K562 (cell line): Measurements from ENCODE around the gene OARD1. TPM values are rescaled to one million over a fixed set of nuclear protein-coding genes. Genes with fewer than 3 reads are reported as not detected.

Source experiments
- ATAC-seq: fragments of 200-7000 bp; cut with Tn5 transposase; 3 replicates; pipeline ENCODE4 v1.9.1; 2020; ENCODE audit warnings: moderate library complexity
- BruUV-seq: library from RNA; stranded (reverse); fragments of 400-500 nt; replicated peaks from 2 replicates; lab custom pipeline; 2021; lab: Mats Ljungman, UMichigan
- CTCF ChIA-PET: fragments of 300-600 bp; formaldehyde crosslinking; extraction: SDS; loops from one replicate; lab custom pipeline; 2021; ENCODE audit warnings: low intra/inter-chr PET ratio; lab: Yijun Ruan, JAX
- POLR2A ChIA-PET: fragments of 300-600, 350-650 bp; sonication (Branson Sonifier 250); formaldehyde crosslinking; extraction: SDS; loops from one replicate; lab custom pipeline; 2021; ENCODE audit warnings: antibody characterized with exemption, inconsistent platforms; lab: Yijun Ruan, JAX
- DNase-seq, 4 experiments: peaks; one replicate each; pipeline versions ENCODE4 v3.0.0 to v3.0.0-alpha.2; 2011 to 2018; ENCODE audit warnings: low spot score in 3 of 4, mixed read lengths in 3 of 4; ENCODE audit errors: extremely low read depth in 1 of 4
- FAIRE-seq: peaks from 2 replicates; lab custom pipeline; 2011; peaks lifted over from hg19 to GRCh38; lab: Jason Lieb, UNC
- H2AFZ ChIP-seq: 2 replicates; pipeline ENCODE4 v1.6.0; 2011; ENCODE audit warnings: low read depth, low read length, control low read depth, inconsistent platforms
- H3K27ac ChIP-seq: fragments of 200-600 bp; 3 replicates; pipeline ENCODE4 v1.8.0; 2011; ENCODE audit warnings: low read depth, mild to moderate bottlenecking, control low read depth, inconsistent platforms, low read length, moderate library complexity, mixed read lengths; ENCODE audit errors: extremely low read depth
- H3K27me3 ChIP-seq, 2 experiments: fragments of 300-600 bp in 1 of 2; 2 replicates in 1 of 2; 3 replicates in 1 of 2; pipeline versions ENCODE4 v1.6.0 to v1.8.0; 2011; ENCODE audit warnings: inconsistent platforms in 2 of 2, low read length in 2 of 2, mild to moderate bottlenecking in 1 of 2, mixed read lengths in 1 of 2, moderate library complexity in 1 of 2; ENCODE audit not compliant: control insufficient read depth in 2 of 2, insufficient read depth in 2 of 2
- H3K36me3 ChIP-seq: fragments of 300-600 bp; 3 replicates; pipeline ENCODE4 v1.8.0; 2011; ENCODE audit warnings: mild to moderate bottlenecking, low read length, inconsistent platforms; ENCODE audit not compliant: control insufficient read depth, insufficient read depth
- H3K4me1 ChIP-seq, 2 experiments: fragments of 200-600 bp in 1 of 2; replicated peaks in 1 of 2; 2 replicates in 1 of 2; 3 replicates in 1 of 2; pipeline versions ENCODE4 v1.5.1 to v1.8.0; 2011; ENCODE audit warnings: inconsistent platforms in 2 of 2, low read length in 2 of 2, mild to moderate bottlenecking in 1 of 2, mixed read lengths in 1 of 2, moderate library complexity in 1 of 2; ENCODE audit not compliant: control insufficient read depth in 2 of 2, insufficient read depth in 2 of 2
- H3K4me2 ChIP-seq: 2 replicates; pipeline ENCODE4 v1.6.1; 2011; ENCODE audit warnings: low read length, control low read depth, inconsistent platforms, mixed read lengths; ENCODE audit not compliant: insufficient read depth
- H3K4me3 ChIP-seq: fragments of 200-600 bp; sonication (generic), shearing (Covaris generic); 2 replicates; pipeline ENCODE4 v1.5.1; 2016; ENCODE audit warnings: control low read depth, inconsistent platforms
- H3K79me2 ChIP-seq: fragments of 200-600 bp; 3 replicates; pipeline ENCODE4 v1.8.0; 2011; ENCODE audit warnings: low read length, inconsistent platforms; ENCODE audit not compliant: control insufficient read depth, insufficient read depth
- H3K9ac ChIP-seq, 2 experiments: 2 replicates each; pipeline versions ENCODE4 v1.6.0 to v1.6.1; 2011; ENCODE audit warnings: low read depth in 2 of 2, low read length in 2 of 2, control low read depth in 1 of 2, inconsistent platforms in 1 of 2, mild to moderate bottlenecking in 1 of 2, mixed read lengths in 1 of 2; ENCODE audit not compliant: insufficient read depth in 1 of 2
- H3K9me1 ChIP-seq: one replicate; pipeline ENCODE4 v1.6.0; 2011; ENCODE audit warnings: inconsistent platforms, mild to moderate bottlenecking, low read length, moderate library complexity; ENCODE audit not compliant: control insufficient read depth, insufficient read depth
- H3K9me3 ChIP-seq: replicated peaks from 2 replicates; pipeline ENCODE4 v1.5.1; 2011; ENCODE audit warnings: low read depth, low read length, inconsistent platforms; ENCODE audit not compliant: control insufficient read depth, insufficient read depth
- H4K20me1 ChIP-seq: replicated peaks from 2 replicates; pipeline ENCODE4 v1.6.1; 2011; ENCODE audit warnings: low read length, inconsistent platforms, mixed read lengths; ENCODE audit not compliant: control insufficient read depth, insufficient read depth
- CHD2 ChIP-seq: IDR thresholded peaks from 2 replicates; pipeline ENCODE4 v1.6.1; 2011; ENCODE audit warnings: low read depth, low read length
- CREBBP ChIP-seq: IDR thresholded peaks from one replicate; pipeline ENCODE4 v1.6.1; 2012; ENCODE audit warnings: low read depth, mild to moderate bottlenecking, control low read depth, inconsistent platforms, low read length
- MYNN ChIP-seq, 2 experiments: sonication (generic); formaldehyde crosslinking in 1 of 2; IDR thresholded peaks; 2 replicates each; pipeline versions ENCODE4 v1.5.0 to v1.6.1; 2016 to 2020; ENCODE audit warnings: antibody characterized with exemption in 1 of 2, missing genetic modification reagents in 1 of 2
- RAD21 ChIP-seq, 2 experiments: fragments of 250-450 bp in 1 of 2; fragments of 450-650 bp in 1 of 2; sonication (Bioruptor Pico) in 1 of 2; formaldehyde crosslinking in 1 of 2; IDR thresholded peaks in 1 of 2; conservative IDR thresholded peaks in 1 of 2; 2 replicates each; pipeline versions ENCODE4 v1.4.0 to v1.8.0; 2020 to 2022; ENCODE audit warnings: mild to moderate bottlenecking in 2 of 2, moderate library complexity in 1 of 2
- SMC3 ChIP-seq: conservative IDR thresholded peaks from 2 replicates; pipeline ENCODE4 v1.6.1; 2011; ENCODE audit warnings: low read depth, low read length, improper control_type of control experiment; ENCODE audit not compliant: insufficient read depth
- WGBS: fragments of 100-300 bp; shearing (Covaris generic); methylation state at CpG from one replicate; pipeline ENCODE4 v1.1.6; 2016; ENCODE audit warnings: low coverage, mixed read lengths; ENCODE audit not compliant: insufficient coverage; ENCODE audit errors: missing lambda C conversion rate; 5-methylcytosine and 5-hydroxymethylcytosine counted together
- in situ Hi-C: fragments of 300-500 bp; cut with MboI; formaldehyde crosslinking; loops from 4 replicates; pipeline ENCODE4 v1.15.0; 2018; ENCODE audit warnings: inconsistent platforms, mixed read lengths
- intact Hi-C: fragments of 100-400 bp; cut with micrococcal nuclease; formaldehyde crosslinking; loops from 2 replicates; pipeline ENCODE4 v1.14.2; 2022
- polyA plus RNA-seq, 8 experiments: library from polyadenylated mRNA; depleted of rRNA in 4 of 8; stranded (reverse) in 5 of 8; unstranded in 3 of 8; fragments of >200 nt; fragmentation: Nextera tagmentation in 2 of 8; fragmentation: Illumina TruSeq in 1 of 8; extraction: Ambion mirVana in 2 of 8; extraction: Trizol in 1 of 8; gene quantifications; 2 replicates each; pipeline versions ENCODE4 v1.2.1 to v1.2.3, GENCODE V29; 2011 to 2014; ENCODE audit warnings: inconsistent platforms in 1 of 8, missing spikeins in 1 of 8
- total RNA-seq, 7 experiments: library from RNA; depleted of rRNA in 6 of 7; stranded (reverse); fragments of >200 nt in 6 of 7; fragmentation: Illumina TruSeq in 2 of 7; extraction: Trizol in 2 of 7; gene quantifications; 2 replicates each; pipeline versions ENCODE4 v1.2.1 to v1.2.3, GENCODE V29; 2011 to 2021; ENCODE audit warnings: low replicate concordance in 1 of 7
- TF ChIP-seq, protein P1 (sequence below), 3 experiments: IDR thresholded peaks in 2 of 3; conservative IDR thresholded peaks in 1 of 3; 2 replicates each; pipeline ENCODE4 v1.5.1; 2011 to 2012; ENCODE audit warnings: low read length in 3 of 3, mild to moderate bottlenecking in 3 of 3, control low read depth in 2 of 3, improper control_type of control experiment in 1 of 3, inconsistent platforms in 1 of 3, low read depth in 1 of 3, mixed read lengths in 1 of 3, moderate library complexity in 1 of 3; ENCODE audit not compliant: insufficient read depth in 2 of 3
- TF ChIP-seq, protein P2 (sequence below): IDR thresholded peaks from 2 replicates; pipeline ENCODE4 v1.6.1; 2016; ENCODE audit warnings: missing genetic modification characterization, missing compliant biosample characterization

The OARD1 gene
- total and polyA plus RNA-seq, 9 of the 15 experiments (the other 6 are each of a cell fraction or from before 2014, with no cell fraction given) = 43.4 to 88.3 (median 61.1) TPM

DNA sequence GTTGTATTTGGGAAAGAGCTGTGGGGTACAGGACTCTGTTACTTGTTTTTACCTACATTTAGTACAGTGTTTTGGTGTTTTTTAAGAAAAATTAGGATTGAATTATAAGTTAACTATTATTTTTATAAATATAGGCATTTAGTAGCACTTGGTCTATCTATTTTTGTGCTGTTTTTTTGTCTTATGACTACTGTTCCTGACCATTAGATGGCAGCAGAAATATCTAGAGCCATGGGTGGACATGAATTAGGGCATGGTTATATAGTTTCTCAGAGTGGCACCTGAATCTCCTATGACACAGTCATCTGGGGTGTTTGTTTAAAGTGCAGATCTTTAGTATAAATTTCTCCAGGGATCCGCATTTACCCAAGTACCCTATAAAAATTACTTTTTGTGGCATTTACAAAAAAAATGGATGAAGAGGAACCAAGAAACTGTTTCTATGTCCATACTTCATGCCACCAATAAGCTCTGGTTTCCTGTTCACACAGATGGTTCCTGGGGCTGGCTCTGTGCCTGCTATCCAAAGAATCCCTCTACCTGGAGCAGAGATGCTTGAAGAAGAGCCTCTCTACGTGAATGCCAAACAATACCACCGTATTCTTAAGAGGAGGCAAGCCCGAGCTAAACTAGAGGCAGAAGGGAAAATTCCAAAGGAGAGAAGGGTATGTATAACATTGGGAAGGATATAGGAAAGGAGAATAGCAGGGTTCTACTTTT, 20.4 kb upstream of the OARD1 start:
- Histone ChIP-seq H4K20me1 (no peaks in the 10 kb centered on the region), H3K4me2 (no peak overlapping the region), H2AFZ (no peak overlapping the region), H3K36me3 (peaks cover 90% of the 10 kb centered on the region), H3K9me3 (no peaks in the 10 kb centered on the region), H3K9ac (no peak overlapping the region), H3K4me3 (no peak overlapping the region), H3K4me1 (no peaks in the 10 kb centered on the region), H3K9me1 (no peaks in the 10 kb centered on the region), H3K27me3 (no peaks in the 10 kb centered on the region), H3K27ac (no peak overlapping the region), H3K79me2 (no peaks in the 10 kb centered on the region)
- ChIA-PET POLR2A (interaction anchor here (1.0 to 1.8 kb wide), 2 partner anchors 11 to 18 kb away, joined by 4 to 5 read pairs; no protein-coding TSS in a partner anchor), CTCF (no interaction called here)
- FAIRE-seq (peak; percentile 56), ATAC-seq (peak; percentile 73), DNase-seq (peak in 3 of 4 experiments; percentile 20 to 27 (median 23))
- no TSS peak for BruUV-seq
- in situ Hi-C loops = no loop called here
- 93% methylated on average over 4 of the region's 4 CpGs for WGBS
- TF ChIP-seq CHD2 (no peak), MYNN (IDR thresholded peaks at IDR 0.05) (no peak), MYNN (CRISPR knock-in tag; IDR thresholded peaks at IDR 0.05) (no peak), CREBBP (no peak), RAD21 (CRISPR knock-in tag; conservative IDR thresholded peaks at IDR 0.05 in 1 of 2, IDR thresholded peaks at IDR 0.05 in 1 of 2) (peak; percentile 44 to 49; a peak in 3 of 4 replicates), SMC3 (0 out of 2 replicates have a peak, but pooled peaks have one; percentile 5)
- TF ChIP-seq, protein P1, sequence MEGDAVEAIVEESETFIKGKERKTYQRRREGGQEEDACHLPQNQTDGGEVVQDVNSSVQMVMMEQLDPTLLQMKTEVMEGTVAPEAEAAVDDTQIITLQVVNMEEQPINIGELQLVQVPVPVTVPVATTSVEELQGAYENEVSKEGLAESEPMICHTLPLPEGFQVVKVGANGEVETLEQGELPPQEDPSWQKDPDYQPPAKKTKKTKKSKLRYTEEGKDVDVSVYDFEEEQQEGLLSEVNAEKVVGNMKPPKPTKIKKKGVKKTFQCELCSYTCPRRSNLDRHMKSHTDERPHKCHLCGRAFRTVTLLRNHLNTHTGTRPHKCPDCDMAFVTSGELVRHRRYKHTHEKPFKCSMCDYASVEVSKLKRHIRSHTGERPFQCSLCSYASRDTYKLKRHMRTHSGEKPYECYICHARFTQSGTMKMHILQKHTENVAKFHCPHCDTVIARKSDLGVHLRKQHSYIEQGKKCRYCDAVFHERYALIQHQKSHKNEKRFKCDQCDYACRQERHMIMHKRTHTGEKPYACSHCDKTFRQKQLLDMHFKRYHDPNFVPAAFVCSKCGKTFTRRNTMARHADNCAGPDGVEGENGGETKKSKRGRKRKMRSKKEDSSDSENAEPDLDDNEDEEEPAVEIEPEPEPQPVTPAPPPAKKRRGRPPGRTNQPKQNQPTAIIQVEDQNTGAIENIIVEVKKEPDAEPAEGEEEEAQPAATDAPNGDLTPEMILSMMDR (IDR thresholded peaks at IDR 0.05 in 2 of 3, conservative IDR thresholded peaks at IDR 0.05 in 1 of 3; ENCODE audit: insufficient read depth in 2 of 3, low read depth in 1 of 3, low read length in 3 of 3) = peak; percentile 4 to 48 (median 32); a peak in 2 of 6 replicates
- TF ChIP-seq, protein P2, sequence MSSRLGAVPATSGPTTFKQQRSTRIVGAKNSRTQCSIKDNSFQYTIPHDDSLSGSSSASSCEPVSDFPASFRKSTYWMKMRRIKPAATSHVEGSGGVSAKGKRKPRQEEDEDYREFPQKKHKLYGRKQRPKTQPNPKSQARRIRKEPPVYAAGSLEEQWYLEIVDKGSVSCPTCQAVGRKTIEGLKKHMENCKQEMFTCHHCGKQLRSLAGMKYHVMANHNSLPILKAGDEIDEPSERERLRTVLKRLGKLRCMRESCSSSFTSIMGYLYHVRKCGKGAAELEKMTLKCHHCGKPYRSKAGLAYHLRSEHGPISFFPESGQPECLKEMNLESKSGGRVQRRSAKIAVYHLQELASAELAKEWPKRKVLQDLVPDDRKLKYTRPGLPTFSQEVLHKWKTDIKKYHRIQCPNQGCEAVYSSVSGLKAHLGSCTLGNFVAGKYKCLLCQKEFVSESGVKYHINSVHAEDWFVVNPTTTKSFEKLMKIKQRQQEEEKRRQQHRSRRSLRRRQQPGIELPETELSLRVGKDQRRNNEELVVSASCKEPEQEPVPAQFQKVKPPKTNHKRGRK (tag) = no peak
- intact Hi-C loops = loop anchor here (1.0 to 5.0 kb wide), 2 partner anchors 90 to 226 kb away; no protein-coding TSS in a partner anchor
